NCI-H345 treated with DMSO at 0.1 percent for 48 hours (cell line): ENCODE measurements around the gene BCLAF1.
A peak's percentile ranks its signal among the peaks of the same experiment; 100 is the strongest.
"Not testable (repeated sequence)": the region's sequence is repeated elsewhere in the genome, so short reads cannot be mapped to it uniquely, and the experiment has no call there.

ENCODE experiments used
- DNase-seq: peaks from one replicate; lab custom pipeline; 2025; ENCODE audit not compliant: unreplicated experiment; lab: John Stamatoyannopoulos, UW

Gene BCLAF1

DNA sequence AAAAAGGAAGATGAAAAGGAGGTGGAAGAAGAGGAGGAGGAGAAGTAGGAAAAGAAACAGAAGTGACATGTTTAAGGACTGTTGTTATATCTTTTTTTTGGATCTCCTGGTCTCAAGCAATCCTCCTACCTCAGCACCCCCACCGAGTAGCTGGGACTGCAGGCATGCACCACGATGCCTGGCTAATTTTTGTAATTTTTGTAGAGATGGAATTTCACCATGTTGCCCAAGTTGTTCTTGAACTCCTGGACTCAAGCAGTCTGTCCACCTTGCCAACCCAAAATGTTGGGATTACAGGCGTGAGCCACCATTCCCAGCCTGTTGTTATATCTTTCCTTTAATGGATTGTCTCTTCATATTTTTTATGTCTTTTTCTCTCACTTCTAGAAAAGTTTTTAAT lies 19.5 kb upstream of the BCLAF1 start:
- no peak for DNase-seq

DNA sequence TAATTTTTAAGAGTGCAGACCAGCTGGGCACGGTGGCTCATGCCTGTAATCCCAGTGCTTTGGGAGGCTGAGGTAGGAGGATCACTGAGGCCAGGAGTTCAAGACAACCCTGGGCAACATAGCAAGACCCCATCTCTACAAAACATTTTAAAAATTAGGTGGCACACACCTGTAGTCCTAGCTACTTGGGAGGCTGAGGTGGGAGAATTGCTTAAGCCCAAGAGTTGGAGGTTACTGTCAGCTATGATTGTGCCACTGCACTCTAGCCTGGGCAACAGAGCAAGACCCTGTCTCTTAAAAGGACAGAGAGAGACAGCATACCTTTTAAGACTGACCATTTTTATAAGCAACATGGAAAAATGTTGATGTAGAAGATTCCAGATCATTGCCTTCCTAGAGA lies 18.8 kb upstream of the BCLAF1 start:
- DNase-seq = not testable (repeated sequence)

DNA sequence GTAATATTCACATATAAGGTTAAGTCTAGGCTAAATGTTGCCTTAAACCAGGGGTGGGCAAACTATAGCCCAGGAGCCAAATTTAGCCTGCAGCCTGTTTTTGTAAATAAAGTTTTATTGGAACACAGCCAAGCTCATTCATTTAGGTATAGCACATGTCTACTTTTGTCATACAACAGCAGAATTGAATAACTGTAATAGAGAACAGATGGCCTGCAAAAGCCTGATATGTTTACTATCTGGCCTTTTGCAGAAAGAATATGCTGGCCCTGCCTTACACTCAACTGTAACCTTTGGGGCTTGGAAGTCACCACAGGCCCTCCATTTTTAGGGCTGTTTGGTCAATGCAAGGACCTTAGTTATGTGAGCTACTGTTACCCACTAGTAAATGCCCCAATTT lies 17.7 kb upstream of the BCLAF1 start:
- DNase-seq = peak; percentile 55

DNA sequence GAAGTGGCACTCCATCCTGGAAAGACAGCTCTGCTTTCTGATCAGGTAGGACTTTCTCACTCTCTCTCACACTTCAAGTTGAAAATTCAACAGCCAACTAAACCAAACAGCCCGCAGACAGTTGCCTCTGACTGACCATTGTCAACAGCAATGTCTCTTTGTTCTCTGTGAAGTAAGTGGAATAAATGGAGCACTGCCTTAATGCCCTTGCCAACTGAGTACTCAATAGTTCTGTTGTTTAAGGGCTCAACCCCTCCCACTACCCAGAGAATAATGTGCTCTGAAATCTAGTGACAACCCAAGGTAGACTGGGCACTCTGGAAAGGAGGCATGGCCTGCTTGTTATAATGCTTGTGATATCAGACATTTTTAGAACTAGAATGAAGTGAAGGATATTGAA lies 16.8 kb upstream of the BCLAF1 start:
- DNase-seq = peak; percentile 45

DNA sequence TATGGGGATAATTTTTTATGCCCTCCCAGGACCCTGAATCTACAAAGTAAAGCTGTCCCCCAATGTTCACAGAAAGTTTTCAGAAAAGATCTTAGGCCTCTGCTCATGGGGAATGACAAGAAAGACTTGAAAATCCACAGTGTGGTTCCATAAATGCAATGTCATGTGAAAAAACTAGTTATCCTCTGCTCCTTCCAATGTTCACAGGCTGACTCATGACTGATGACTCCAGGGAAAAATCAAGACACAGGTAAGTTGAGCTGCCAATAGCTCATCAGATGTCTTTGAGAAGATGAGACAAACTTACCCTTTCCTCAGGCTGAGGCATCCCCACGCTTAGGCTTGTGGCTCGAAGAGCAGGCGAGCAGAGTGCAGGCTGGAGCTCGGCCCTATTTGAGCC lies 14.8 kb upstream of the BCLAF1 start:
- no peak for DNase-seq

DNA sequence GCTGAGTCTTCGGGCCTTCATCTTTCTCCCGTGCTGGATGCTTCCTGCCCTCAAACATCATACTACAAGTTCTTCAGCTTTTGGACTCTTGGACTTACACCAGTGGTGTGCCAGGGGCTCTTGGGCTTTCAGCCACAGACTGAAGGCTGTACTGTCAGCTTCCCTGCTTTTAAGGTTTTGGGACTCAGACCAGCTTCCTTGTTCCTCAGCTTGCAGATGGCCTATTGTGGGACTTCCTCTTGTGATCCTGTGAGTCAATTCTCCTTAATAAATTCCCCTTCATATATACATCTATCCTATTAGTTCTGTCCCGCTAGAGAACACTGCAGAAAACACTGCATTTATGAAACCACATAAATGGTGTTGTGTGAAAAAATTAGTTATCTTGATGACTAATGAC lies 13.9 kb upstream of the BCLAF1 start:
- DNase-seq = no peak

DNA sequence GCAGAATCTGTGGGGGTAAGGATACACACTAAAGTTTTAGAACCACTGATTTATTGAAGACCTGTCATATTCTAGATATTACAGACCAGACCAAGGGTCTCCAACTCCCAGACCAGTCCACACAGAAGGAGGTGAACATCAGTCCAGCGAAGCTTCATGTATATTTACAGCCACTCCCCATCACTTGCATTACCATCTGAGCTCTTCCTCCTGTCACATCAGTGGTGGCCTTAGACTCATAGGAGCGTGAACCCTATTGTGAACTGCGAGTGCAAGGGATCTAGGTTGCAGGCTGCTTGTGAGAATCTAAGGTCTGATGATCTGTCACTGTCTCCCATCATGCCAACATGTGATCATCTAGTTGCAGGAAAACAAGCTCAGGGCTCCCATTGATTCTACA lies 5.0 kb upstream of the BCLAF1 start:
- no peak for DNase-seq

DNA sequence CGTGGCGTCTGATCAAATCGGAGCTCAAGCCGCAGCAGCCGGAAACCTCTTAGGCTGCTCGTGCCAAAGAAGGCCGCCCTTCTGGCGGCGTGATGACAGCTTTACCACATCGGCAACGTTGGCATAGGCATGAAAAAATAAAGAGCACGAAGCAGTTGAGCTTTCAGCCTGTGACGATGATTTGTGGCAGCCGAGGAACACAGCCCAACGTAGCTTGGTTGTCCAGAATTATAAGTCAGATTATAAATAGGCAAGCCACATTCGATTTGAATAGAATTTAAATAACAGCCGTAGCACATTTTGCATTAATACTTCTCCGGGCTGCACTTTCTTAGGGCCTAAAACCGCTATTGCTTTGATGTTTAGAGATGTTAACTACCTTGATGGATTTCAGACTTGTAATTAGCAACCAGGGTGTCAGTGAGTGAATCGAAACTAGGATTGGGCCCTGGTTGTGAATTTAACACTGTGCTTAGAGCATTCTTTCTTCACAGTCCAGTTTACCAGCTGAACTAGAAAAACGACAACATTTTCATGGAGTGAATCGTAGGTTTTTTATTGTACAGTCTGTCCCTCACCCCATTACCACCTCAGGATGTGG lies 864 bp upstream of the BCLAF1 start:
- peak; percentile 60 for DNase-seq

DNA sequence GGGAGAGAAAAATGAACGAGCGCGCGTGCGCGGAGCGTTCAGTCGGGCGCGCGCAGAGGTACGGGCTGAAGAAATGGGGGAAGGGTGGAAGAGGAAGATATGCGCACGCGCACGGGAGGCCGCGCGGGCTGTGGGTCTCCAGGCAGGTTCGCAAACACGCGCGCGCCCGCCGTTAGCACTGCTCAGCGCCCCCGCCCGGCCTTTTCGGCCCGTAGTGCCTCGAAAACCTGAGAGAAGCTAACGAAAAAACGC lies 393 bp downstream of the BCLAF1 start:
- DNase-seq = peak; percentile 89

DNA sequence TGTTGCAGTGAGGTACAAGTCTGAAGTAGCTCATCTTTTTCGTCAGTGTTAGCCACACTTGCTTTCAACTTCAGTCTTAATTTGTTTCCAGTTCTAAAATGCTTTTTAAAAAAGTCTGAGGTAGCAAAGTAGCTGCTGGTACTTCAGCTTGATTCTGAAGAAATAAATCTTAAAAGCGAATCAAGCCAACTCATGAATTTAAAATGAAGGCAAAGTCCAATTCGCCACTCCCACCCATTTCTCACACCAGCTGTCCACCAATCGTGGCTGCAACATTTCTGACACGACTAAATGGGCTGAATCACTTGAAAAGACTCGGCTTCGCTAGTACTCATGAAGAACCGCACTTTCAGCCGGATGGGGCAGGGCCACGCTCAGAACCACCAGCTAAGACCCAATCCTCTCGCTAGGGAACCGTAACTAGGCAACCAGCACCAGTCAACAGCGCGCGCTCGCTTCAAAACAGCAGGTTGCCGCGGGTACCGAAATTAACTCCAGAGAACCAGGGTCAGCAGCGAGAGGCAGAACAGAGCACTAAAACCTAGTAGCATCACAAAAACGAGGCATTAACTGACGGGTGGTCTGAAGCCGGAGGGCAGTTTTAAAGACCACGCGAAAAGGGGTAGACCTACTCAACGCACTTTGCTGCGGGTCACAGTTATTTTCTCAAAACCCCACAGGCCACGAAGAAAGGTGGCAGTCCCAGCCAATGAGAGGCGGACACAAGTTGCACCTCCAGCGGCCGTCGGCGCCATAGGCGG lies 900 bp downstream of the BCLAF1 start:
- DNase-seq = peak; percentile 25

DNA sequence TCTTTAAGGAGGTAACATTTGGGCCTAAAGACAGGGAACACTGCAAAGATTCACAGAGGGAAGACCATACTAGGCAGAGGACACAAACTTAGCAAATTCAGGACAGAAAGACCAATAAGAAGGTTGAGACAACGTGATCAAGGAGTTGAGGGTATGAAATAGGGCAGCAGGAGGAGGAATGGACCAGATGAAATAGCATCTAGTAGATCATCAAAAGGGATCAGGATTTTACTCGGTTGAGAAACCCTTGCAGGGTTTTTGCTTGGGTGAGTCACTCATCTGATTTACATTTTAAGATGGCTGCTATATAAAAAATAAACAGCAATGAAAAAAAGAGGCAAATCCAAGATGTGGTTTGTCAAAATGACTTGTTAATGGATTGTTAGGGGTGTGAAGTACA lies 4.7 kb downstream of the BCLAF1 start:
- no peak for DNase-seq

DNA sequence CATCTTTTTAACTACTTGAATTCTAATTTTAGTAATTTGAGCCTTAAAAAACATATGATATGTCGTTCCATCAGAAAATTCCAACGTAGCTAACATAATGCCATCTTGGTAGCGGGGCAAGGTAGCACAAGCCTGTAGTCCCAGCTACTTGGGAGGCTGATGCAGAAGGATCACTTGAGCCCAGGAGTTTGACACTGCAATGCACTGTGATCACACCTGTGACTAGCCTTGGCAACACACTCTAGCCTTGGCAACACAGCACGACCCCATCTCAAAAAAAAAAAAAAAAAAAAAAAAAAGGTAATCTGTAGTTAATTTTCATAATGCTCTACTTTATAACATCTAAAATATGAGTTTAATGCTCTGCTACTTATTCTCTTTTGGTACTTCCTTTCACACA lies 6.7 kb downstream of the BCLAF1 start:
- no peak for DNase-seq

DNA sequence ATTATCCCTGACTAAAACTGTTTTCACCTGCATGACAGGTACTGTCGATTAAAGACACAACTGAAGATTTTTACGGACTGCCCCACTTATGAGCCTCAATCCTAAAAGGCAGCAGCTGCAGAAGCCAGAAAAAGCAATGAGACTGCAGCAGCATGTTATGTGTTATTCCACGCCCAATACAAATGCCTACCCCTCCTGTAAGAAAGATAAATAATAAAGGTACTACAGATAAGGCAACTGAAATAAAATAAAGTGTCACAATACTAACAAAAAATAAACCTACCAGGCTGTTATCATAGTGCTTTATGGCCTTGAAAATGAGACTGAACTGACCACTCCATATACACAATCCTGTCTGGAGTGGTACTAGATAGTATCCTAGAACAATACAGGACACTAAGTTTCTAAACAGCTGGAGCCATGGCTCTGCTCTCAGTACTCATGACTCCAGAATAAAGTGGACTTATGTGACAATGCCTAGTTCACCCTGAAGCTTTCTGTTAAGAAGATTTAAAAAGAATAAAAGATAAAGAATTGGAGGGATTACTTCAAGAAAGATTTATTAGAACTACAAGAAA lies 9.5 kb downstream of the BCLAF1 start:
- DNase-seq = no peak

DNA sequence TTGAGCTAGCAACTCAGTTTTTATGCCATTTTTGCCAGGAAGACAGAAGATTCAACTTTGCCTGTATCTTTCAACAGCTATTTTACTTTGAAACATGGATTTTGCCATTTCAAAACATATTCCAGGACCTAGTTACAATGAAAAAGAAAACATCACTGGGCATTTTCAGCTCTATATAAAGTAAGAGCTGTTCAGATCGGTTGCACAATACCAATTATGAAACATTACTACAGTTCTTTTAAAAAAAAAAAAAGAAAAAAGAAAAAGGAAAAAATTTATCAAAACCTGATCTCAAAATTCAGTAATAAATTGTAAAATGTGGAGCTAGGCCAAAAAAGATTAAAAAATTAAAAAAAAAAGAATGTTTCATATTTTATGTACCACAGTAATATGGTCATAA lies 15.6 kb downstream of the BCLAF1 start:
- no peak for DNase-seq

DNA sequence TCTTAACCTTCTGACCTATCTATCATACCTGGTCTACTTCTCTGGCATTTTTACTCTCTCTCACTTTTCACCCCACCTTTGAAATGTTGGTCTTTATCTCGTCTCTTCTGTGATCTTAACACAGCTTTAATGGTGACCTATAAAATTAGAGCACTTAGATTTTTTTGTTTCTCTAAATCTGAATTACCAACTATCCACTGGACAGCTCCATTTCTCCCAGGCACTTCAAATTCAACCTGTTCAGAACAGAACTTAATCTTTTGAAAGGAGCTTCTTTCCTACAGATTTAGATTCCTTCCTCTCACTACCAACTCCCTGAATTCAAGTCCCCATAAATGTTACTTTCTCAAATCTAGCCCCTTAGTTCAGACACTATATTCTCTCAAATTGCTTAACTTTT lies 24.5 kb downstream of the BCLAF1 start:
- DNase-seq = no peak

DNA sequence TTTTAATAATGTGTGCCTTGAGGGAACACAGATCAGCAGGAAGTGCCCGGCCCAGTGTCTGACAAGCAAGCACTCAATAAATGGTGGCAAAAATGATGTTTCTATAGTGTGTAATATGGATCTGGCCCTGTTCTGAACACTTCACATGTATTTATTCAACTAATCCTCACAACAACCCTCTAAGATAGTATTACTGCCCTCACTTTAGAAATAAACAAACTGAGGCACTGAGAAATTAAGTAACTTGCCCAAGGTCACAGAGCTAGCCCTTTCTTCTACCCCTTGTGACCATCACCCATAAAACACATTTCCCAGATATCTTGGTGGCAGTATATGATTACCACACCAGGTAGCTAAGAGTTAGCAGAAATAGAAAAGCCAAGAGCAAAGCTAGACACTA lies 26.7 kb downstream of the BCLAF1 start:
- DNase-seq = no peak

DNA sequence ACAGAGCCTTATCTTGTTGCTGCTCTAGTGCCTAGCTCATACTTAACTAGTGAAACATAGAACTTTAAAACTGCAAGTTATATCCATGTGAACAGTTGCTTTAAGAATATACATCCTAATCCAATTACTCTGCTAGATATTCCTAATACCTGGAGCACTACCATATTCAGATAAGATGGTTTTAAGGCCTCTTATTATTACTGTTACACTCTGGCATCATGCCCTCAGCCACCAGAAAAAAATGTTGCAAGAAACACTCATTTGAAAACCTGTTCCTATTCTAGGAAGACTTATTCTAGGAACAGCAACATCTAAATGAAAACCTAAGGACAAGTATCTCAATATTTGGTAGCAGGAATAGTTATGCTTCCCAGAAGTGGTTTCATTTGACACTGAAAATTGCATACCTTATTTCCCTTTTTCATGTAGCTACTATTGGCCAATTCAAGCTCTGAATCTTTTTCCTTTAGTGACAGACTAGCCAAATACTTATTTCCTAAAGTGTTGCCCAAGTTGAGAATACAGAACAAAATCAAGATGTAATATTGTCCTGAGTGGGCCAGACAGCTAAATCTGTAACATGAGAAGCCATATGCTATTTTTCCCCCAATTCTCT lies 34.7 kb downstream of the BCLAF1 start:
- no peak for DNase-seq

DNA sequence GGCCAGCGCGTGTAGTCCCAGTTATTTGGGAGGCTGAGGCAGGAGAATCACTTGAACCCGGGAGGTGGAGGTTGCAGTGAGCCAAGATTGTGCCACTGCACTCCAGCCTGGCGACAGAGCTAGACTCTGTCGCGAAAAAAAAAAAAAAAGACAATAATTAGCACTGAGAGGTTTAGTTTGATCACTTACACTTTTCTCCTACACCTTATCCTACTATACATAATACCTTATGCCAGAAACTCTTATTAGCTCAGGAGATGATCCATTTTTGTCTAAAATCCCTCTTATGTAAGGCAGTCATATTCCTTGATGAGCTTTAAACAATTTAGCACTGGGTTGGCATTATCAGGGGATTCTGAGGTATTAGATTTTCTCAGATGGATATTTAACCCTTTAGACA lies 35.9 kb downstream of the BCLAF1 start:
- no peak for DNase-seq

DNA sequence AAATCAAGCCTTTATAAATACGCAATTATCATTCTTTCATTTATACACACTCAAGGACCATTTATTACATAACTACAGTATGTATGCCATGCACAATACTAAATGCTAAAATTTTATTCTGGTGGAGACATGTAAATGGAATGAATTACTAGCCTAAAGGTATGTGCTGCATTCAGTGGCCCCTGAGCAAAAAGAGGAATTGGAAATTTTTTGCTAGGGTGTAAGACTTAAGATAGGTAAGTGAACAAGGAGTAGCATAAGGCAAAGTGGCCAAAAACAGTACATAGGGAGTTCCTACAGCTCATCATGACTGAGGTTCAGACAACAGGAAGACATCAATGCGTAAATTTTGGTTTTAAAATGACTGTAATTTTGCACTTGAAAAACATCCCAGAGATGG lies 37.2 kb downstream of the BCLAF1 start:
- DNase-seq = no peak

DNA sequence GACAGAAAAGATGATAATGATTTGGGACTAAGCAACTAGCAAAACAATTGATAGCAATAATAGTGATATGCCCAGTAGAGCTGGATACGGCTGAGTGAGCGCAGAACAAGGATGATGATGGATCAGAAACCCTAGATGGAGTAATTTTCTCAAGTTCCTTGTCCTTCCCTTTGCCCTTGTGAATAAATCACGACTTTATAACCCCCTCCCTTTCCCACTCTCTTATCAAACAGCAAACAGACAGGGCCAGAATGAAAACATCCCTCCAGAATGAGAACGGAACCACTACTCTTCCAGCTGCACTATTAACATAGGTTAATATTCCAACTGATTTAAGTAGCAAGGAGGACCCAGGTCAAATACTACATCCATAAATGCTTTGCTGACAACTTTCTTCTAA lies 38.3 kb downstream of the BCLAF1 start:
- no peak for DNase-seq

DNA sequence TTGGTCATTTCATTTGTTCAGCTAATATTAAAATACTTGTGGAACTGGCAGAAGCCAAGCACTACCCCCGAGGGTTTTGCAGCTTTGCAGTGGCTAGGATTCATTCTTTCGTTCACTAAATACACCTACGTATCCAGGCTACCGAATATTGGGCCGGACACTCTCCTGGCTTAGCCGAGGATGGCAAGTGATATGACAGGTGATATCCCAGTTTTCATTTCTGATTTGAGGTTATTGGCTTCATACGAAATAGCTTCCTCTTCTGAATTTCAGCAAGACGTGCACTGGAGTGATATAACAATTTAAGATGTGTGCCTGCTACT lies 39.0 kb downstream of the BCLAF1 start:
- DNase-seq = no peak

DNA sequence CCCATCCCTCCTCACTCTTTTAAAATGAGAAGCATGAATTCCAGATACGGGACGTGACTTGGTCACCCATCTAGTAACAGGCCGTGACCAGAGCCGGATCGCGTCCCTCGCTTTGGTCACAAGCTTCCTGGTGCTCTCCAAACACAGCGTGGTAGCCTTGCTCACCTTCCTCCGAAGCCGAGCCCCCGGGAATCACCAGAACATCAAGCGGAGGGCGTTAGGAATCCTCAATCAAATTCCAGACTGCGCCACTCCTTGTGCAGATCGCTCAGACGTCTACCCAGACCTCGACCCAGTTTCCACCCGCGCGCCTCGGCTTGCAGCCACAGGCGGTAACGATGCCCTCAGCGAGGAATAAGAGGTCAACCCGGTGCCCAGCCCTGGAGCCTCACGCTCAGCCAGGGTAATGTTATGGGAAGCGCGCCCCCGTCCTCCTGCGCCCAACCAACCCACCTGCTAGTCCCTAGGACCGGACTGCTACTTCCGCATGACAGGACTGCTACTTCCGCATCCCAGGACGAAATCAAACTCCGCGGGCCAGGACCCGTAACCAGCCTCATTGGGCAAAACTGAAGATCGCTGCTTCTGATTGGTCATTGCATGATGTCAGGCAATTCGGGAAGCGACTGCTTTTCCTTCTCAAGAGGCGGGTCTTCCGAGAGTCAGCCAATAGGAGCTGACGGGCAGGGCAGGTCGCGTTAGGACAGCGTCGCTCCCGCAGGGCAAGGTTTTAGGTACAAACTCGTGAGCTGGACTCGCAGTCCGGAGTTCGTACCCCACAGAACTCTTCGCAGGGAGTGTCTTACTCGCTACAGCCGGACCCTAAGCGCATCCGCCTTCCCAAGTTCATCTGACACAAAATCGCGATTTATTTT lies 39.6 kb downstream of the BCLAF1 start, which contains the start of gene MTFR2:
Gene MTFR2, minus strand, starts transcription at position 501 of the 875 bp plus-strand sequence. CDS start 1,212 bp downstream, outside the sequence.
- DNase-seq = peak; percentile 96
